Jurkat, Clone E6-1 (cell line): ENCODE data around the gene GTPBP2.

Experiments
- DNase-seq: peaks from one replicate; pipeline ENCODE4 v3.0.0-alpha.2; 2011; ENCODE audit warnings: low read depth, low spot score
- H3K4me3 ChIP-seq: 2 replicates; pipeline ENCODE4 v1.5.1; 2011; ENCODE audit warnings: mild to moderate bottlenecking, low read length, control low read depth, moderate library complexity

The GTPBP2 gene

DNA sequence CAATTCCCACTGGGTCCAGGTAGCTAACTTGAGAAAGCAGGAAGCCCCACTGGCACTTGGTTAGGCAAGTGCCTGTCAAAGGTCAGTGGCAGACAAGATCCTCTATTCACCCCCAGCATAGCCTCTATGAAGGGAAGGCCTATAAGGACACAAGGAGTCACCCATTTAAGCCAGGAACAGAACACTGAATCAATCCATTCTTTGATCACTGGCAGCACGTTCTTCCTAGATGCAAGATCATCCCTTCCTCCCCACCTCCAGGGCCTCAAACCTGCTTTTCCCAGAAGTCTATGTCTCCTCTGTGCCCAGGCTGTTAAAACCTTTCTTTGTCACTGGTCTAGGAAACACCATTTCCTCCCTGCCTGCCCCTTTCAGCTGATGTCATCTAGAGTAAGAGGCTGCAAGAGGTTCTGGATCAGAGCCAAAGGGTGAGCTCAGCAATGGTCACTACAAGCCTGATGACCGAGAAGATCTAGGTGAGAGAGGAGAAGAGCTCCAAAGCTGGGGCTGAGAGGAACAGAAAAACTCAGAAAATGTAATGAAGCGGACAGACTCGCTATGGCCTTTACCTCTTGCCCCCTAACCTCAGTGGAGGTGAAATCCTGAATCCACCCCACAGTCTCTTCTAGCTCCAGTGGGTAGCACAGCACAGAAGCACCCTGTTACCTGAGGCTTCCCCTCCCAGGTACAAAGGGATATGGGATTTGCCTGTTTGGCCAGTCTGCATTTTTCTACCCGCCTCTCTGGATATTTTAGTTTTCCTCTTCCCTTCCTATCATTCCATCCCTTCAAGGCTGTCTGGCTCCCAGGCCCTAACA is 1.8 kb downstream of the GTPBP2 start:
- no peak overlapping the region for H3K4me3 ChIP-seq
- no peak for DNase-seq

GRCh38 chr6:43625393-43625992 is 3.6 kb downstream of the GTPBP2 start:
- H3K4me3 ChIP-seq, result no peak overlapping the region
- no peak for DNase-seq

DNA sequence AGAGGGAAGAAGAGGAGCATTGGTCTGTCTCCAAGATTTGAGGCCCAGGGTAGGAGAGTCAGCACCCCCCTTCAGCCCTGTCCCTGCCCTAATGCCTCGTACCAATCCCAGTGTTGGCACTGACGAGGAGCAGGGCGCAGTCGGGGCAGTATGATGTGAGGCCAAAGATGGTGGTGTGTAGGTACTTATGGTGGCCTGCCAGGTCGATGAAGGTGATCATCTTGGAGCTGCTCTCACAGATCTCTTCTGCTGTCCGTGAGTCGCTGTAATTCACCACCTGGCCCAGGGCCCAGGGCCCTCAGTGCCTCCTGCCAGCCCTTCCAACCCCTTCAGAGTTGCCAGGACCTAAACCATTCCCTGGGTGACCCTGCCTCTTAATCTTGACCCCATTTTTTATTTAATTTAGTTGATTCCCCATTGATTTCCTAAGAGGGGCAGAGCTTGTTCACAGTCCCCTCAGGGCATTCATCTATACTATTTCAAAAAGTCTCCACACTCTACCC is 4.2 kb downstream of the GTPBP2 start:
- no peak overlapping the region for H3K4me3 ChIP-seq
- no peak for DNase-seq

DNA sequence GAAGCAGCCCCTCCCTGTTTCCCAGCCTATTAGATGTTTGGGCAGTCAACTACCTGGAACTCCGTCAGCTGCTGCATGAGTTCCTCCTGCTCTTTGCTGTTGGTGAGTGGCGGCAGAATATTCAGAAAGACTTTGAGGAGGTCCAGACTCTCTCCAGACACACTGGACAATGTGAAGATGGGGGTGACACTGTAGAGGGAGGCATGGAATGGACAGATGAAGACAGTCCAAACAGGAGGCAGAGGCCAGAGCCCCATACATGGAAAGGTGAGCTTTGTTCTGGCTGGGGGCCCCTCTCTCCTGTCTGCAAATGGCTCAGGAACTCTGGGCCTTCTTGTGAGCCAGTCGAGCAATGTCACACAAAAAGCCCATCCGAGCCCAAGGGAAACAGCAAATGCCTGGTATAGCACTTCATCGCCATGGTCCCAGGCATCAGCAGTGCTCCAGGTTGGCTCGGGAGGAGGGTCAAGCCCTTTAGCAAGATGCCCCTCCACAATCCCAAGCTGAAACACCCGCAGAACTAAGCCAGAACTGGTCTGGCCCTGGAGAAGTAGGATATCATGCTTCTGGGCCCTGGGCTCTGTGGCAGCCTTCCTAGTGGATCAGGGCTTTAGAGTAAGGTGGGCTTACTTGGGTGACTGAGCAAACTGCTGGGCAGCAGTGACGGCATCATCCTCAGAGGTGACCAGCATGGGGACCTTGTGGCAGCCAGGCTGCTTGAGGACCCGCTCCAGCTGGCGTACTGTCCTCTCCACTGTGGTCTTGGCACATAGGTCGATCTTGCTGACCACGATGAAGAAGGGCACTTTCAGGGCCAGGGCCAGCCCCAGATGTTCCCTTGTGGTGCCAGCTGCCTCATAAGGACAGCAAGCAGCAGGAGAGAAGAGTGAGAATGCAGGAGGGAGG is 4.9 kb downstream of the GTPBP2 start:
- no peak overlapping the region for H3K4me3 ChIP-seq
- no peak for DNase-seq

DNA sequence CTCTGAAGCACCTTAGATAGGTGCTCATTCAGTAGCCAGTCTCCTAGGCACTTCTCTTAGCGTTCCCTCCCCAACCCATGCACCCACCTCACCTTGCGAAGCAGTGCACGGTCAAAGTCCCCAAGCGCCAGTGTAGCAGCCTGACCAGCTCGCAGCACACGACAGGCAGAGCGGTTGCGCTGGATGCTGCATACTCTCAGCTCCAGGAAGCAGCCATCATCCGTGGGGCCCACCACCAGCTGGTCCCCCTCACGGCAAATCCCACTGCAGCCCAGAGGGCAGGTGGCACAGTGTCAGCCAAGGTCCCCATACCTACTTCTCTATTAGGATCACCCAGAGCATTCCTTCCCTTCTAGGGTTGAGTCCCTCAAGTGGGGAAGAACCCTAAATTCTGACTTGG is 6.5 kb downstream of the GTPBP2 start:
- DNase-seq, result no peak
- no peak overlapping the region for H3K4me3 ChIP-seq

GRCh38 chr6:43621836-43622180 is 7.3 kb downstream of the GTPBP2 start:
- H3K4me3 ChIP-seq, result no peak overlapping the region
- no peak for DNase-seq

DNA sequence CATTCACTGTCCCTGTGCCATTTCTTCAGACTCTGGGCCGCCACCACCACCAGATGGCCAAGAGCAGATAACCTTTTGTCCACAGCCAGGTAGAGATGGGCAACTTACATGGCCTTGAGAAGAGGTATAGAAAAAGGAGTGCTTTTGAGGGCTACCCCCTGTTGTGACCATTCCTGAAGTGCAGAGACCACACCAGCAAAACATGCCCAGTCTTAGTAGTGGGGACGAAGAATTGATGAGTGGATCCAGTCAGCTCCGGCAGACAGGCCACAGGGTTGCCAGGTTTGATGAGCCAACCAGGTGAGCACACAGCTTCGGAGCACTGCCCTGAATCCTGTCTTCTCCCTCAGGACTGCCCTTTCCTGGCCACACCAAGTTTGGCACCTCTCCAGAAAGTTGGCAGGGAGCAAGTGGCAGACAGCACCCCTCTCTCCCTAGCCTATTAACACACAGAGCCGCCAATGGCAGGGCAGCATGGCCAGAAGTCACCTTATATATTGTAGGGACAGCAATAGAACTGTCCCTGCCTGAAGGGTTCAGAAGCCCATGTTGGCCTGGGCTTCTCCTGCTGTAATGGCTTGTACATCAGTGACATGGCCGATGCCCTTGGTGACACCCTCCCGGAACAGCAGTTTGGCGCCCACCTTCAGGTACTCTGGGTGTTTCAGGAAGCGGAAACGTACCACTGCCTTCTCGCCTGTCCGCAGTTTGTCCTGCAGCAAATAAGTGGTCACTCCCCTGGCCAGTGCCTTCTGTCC is 7.8 kb downstream of the GTPBP2 start:
- no peak for DNase-seq
- H3K4me3 ChIP-seq, result no peak overlapping the region

DNA sequence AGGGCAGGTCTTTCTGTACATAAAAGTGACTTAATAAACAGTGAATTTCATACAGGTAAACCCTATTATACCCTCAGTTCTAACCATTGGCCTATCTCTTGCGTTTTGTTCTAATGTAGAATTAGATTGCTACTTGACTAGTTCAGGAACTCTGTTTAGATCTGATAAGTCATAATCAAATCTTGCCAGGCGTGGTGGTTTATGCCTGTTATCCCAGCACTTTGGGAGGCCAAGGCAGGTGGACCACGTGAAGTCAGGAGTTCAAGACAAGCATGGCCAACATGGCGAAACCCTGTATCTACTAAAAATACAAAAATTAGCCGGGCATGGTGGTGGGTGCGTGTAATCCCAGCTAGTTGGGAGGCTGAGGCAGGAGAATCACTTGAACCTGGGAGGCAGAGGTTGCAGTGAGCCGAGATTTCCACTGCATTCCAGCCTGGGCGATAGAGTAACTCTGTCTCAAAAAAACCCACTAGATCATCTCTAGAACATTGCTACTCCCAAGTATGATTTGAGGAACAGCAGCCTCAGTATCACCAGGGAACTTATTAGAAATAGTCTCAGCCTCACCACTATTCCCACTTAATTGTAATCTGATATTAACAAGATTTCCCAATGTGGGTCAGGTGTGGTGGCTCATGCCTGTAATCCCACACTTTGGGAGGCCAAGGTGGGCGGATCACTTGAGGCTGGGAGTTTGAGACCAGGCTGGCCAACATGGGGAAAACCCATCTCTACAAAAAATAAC is 12.2 kb downstream of the GTPBP2 start:
- DNase-seq, result no peak
- H3K4me3 ChIP-seq, result no peak overlapping the region

DNA sequence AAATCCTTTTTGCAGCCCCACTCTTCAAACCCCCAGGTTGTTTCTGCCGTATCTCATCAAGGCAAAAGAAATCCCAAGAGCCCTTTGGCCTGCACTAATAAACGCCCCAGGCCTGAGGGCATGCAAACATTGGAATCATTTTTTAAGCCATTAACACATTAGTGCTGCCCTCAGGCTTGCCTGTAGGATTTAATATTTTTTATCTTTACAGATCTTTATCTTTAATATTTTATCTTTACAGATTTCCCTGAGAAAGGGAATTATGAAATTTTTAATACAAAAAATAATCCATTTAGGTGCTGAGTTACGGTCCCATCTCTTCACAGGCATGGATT is 14.7 kb downstream of the GTPBP2 start:
- DNase-seq, result no peak

GRCh38 chr6:43613721-43614395 is 15.2 kb downstream of the GTPBP2 start:
- DNase-seq, result no peak
- no peak overlapping the region for H3K4me3 ChIP-seq

More for the DNA sequence above, 14.7 kb downstream of the GTPBP2 start:
- H3K4me3 ChIP-seq, result no peak overlapping the region

DNA sequence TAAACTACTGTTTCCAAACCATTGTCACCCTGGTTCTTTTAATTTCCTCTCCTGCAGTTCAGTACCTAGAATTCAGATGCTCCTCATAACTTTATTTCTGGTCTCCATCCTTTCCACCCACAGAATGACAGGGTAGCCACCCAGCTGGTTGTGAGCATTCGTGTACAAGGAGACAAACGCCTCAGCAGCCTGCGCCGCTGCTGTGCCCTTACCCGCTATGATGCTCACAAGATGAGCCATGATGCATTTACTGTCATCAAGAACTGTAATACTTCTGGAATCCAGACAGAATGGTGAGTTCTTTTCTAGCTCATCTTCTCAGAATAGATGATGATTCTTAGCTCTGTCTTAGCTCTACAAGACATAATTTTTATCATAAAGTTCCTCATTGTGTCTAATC is 18.6 kb downstream of the GTPBP2 start:
- DNase-seq, result no peak
- no peak overlapping the region for H3K4me3 ChIP-seq

- DNase-seq, result no peak
- no peak overlapping the region for H3K4me3 ChIP-seq
These were observed 19.7 kb downstream of the GTPBP2 start for GRCh38 chr6:43609402-43609801.

GRCh38 chr6:43608807-43609206 is 20.3 kb downstream of the GTPBP2 start:
- no peak overlapping the region for H3K4me3 ChIP-seq

GRCh38 chr6:43608310-43608763 is 20.7 kb downstream of the GTPBP2 start:
- no peak overlapping the region for H3K4me3 ChIP-seq
- DNase-seq, result peak; percentile 62

More at GRCh38 chr6:43608807-43609206, 20.3 kb downstream of the GTPBP2 start:
- DNase-seq, result no peak

DNA sequence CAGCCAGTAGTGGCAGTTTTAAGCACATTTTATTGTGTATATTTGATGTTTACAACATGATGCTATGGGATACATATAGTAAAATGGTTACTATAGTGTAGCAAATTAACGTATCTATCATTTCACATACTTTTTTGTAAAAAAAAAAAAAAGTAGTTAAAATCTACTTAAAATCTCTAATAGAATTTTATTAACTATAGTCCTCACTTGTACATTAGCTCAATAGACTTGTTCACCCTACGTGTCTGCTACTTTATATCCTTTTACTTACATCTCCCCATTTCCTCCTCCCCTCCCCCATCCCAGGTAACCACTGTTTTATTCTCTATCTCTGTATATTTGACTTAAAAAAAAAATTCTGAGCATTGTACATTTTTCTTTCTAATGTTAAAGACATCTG is 23.0 kb downstream of the GTPBP2 start:
- no peak overlapping the region for H3K4me3 ChIP-seq
- DNase-seq, result no peak

- DNase-seq, result no peak
- H3K4me3 ChIP-seq, result no peak overlapping the region
These were observed 24.9 kb downstream of the GTPBP2 start for GRCh38 chr6:43604174-43604573.

GRCh38 chr6:43600595-43600994 is 28.5 kb downstream of the GTPBP2 start:
- DNase-seq, result no peak

DNA sequence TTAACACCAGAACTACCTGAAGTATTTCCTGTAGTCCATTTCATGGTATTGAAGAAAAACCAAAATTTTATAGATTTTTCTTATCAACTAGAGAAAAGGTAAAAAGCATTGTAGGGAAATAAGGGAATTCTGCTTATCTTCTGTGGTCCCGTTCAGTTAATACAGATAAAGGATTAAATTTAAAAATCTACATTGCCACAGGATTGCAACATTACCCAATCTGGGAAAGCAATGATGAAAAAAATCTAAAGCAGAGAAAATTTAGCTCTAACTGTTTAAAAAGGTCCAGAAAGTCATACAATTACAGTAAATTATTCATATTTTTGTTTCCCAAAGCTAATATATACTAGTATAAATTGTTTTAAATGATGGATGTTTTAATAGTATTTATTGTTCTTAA is 35.1 kb downstream of the GTPBP2 start:
- H3K4me3 ChIP-seq, result no peak overlapping the region
- DNase-seq, result no peak

More at GRCh38 chr6:43600595-43600994, 28.5 kb downstream of the GTPBP2 start:
- H3K4me3 ChIP-seq, result no peak overlapping the region
